HEK293 (cell line): Measurements from ENCODE around the gene GAL3ST1.

Source experiments
- CTCF ChIA-PET: fragments of 350-600 bp; formaldehyde crosslinking; extraction: SDS; loops from one replicate; lab custom pipeline; 2021; ENCODE audit warnings: antibody characterized with exemption; lab: Yijun Ruan, JAX
- POLR2A ChIA-PET: fragments of 300-600 bp; formaldehyde crosslinking; extraction: SDS; loops from one replicate; lab custom pipeline; 2020; ENCODE audit warnings: antibody characterized with exemption, inconsistent platforms; lab: Yijun Ruan, JAX
- H3K27ac ChIP-seq: fragments of 200-500 bp; sonication (Bioruptor generic); 2 replicates; pipeline ENCODE4 v1.5.1; 2014; ENCODE audit warnings: low read depth, low read length, control low read depth, inconsistent platforms; ENCODE audit errors: extremely low read depth
- H3K36me3 ChIP-seq, 2 experiments: fragments of 200-500 bp in 1 of 2; sonication (Bioruptor generic) in 1 of 2; 1 replicate in 1 of 2; 2 replicates in 1 of 2; pipeline ENCODE4 v1.5.1; 2014 to 2017; ENCODE audit warnings: inconsistent platforms in 2 of 2, low read length in 2 of 2; ENCODE audit not compliant: control insufficient read depth in 2 of 2, insufficient read depth in 1 of 2
- H3K4me1 ChIP-seq: fragments of 200-500 bp; sonication (Bioruptor generic); 2 replicates; pipeline ENCODE4 v1.5.1; 2014; ENCODE audit warnings: mild to moderate bottlenecking, low read length, inconsistent platforms; ENCODE audit not compliant: control insufficient read depth, insufficient read depth
- H3K4me3 ChIP-seq: 2 replicates; pipeline ENCODE4 v1.5.1; 2011; ENCODE audit warnings: low read depth, mild to moderate bottlenecking, control low read depth, low read length, moderate library complexity
- H3K9me3 ChIP-seq: fragments of 200-500 bp; sonication (Bioruptor generic); 2 replicates; pipeline ENCODE4 v1.5.1; 2014; ENCODE audit warnings: low read depth, low read length, inconsistent platforms; ENCODE audit not compliant: control insufficient read depth, insufficient read depth
- YY2 ChIP-seq: fragments of 450-650 bp; formaldehyde crosslinking; IDR thresholded peaks from 2 replicates; pipeline ENCODE4 v1.5.1; 2016; ENCODE audit warnings: missing biosample characterization, missing genetic modification characterization
- ZFP69B ChIP-seq: fragments of 450-650 bp; formaldehyde crosslinking; IDR thresholded peaks from 2 replicates; pipeline ENCODE4 v1.5.1; 2016; ENCODE audit warnings: missing biosample characterization, missing genetic modification characterization
- ZNF121 ChIP-seq: fragments of 450-650 bp; formaldehyde crosslinking; IDR thresholded peaks from 2 replicates; pipeline ENCODE4 v1.5.1; 2016; ENCODE audit warnings: missing biosample characterization, missing genetic modification characterization
- ZNF184 ChIP-seq: fragments of 450-650 bp; IDR thresholded peaks from 2 replicates; pipeline ENCODE4 v1.5.1; 2018; ENCODE audit warnings: missing biosample characterization, mild to moderate bottlenecking, missing genetic modification characterization
- ZNF544 ChIP-seq: fragments of 450-650 bp; formaldehyde crosslinking; IDR thresholded peaks from 2 replicates; pipeline ENCODE4 v1.5.0; 2017; ENCODE audit warnings: missing biosample characterization, missing genetic modification characterization
- ZNF549 ChIP-seq: fragments of 450-650 bp; IDR thresholded peaks from 2 replicates; pipeline ENCODE4 v1.5.1; 2018; ENCODE audit warnings: missing biosample characterization, missing genetic modification characterization, mild to moderate bottlenecking, inconsistent platforms, moderate library complexity
- ZNF585B ChIP-seq: fragments of 450-650 bp; formaldehyde crosslinking; IDR thresholded peaks from 2 replicates; pipeline ENCODE4 v1.5.1; 2016; ENCODE audit warnings: missing biosample characterization, missing genetic modification characterization
- ZNF610 ChIP-seq: fragments of 450-650 bp; formaldehyde crosslinking; IDR thresholded peaks from 2 replicates; pipeline ENCODE4 v1.5.1; 2016; ENCODE audit warnings: missing biosample characterization, missing genetic modification characterization, borderline replicate concordance
- ZNF664 ChIP-seq: fragments of 450-650 bp; formaldehyde crosslinking; IDR thresholded peaks from 2 replicates; pipeline ENCODE4 v1.5.1; 2016; ENCODE audit warnings: missing biosample characterization, missing genetic modification characterization
- ZXDB ChIP-seq: fragments of 450-650 bp; formaldehyde crosslinking; IDR thresholded peaks from 2 replicates; pipeline ENCODE4 v1.5.1; 2016; ENCODE audit warnings: missing biosample characterization, missing genetic modification characterization
- TF ChIP-seq, protein P1 (sequence below): fragments of 450-650 bp; formaldehyde crosslinking; IDR thresholded peaks from 2 replicates; pipeline ENCODE4 v1.5.1; 2016; ENCODE audit warnings: missing biosample characterization, missing genetic modification characterization
- TF ChIP-seq, protein P2 (sequence below): fragments of 450-650 bp; formaldehyde crosslinking; IDR thresholded peaks from 2 replicates; pipeline ENCODE4 v1.5.1; 2016; ENCODE audit warnings: missing biosample characterization, missing genetic modification characterization
- TF ChIP-seq, protein P3 (sequence below): fragments of 450-650 bp; formaldehyde crosslinking; IDR thresholded peaks from 2 replicates; pipeline ENCODE4 v1.5.1; 2016; ENCODE audit warnings: missing biosample characterization, missing genetic modification characterization
- TF ChIP-seq, protein P4 (sequence below): fragments of 450-650 bp; formaldehyde crosslinking; conservative IDR thresholded peaks from 2 replicates; pipeline ENCODE4 v1.5.1; 2016; ENCODE audit warnings: low read depth, missing biosample characterization, missing genetic modification characterization
- TF ChIP-seq, protein P5 (sequence below): fragments of 450-650 bp; formaldehyde crosslinking; IDR thresholded peaks from 2 replicates; pipeline ENCODE4 v1.5.1; 2016; ENCODE audit warnings: missing biosample characterization, missing genetic modification characterization
- TF ChIP-seq, protein P6 (sequence below): fragments of 450-650 bp; formaldehyde crosslinking; IDR thresholded peaks from 2 replicates; pipeline ENCODE4 v1.5.1; 2016; ENCODE audit warnings: missing biosample characterization, missing genetic modification characterization
- TF ChIP-seq, protein P7 (sequence below): fragments of 450-650 bp; formaldehyde crosslinking; IDR thresholded peaks from 2 replicates; pipeline ENCODE4 v1.5.1; 2016; ENCODE audit warnings: missing biosample characterization, missing genetic modification characterization

The GAL3ST1 gene

DNA sequence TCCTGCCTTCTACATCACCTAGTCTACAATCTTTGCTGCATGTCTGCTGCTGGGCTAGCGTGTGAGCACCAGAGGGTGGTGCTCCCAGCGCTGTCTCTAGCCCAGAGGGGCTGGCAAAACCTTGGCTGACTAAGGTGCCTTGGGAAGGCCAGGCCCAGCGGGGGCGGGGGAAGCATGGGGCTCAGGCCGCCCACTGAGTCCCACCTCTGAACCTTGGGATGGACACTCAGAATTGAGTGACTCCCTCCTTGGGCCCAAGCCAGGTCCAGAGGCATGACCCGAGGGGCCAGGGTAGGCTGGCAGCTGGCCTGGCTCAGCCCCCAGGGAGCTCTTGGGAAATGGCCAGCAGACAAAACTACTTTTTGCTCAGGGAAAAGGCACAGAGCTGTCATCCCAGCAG, 7.6 kb upstream of the GAL3ST1 start (continued):
- TF ChIP-seq, protein P1, sequence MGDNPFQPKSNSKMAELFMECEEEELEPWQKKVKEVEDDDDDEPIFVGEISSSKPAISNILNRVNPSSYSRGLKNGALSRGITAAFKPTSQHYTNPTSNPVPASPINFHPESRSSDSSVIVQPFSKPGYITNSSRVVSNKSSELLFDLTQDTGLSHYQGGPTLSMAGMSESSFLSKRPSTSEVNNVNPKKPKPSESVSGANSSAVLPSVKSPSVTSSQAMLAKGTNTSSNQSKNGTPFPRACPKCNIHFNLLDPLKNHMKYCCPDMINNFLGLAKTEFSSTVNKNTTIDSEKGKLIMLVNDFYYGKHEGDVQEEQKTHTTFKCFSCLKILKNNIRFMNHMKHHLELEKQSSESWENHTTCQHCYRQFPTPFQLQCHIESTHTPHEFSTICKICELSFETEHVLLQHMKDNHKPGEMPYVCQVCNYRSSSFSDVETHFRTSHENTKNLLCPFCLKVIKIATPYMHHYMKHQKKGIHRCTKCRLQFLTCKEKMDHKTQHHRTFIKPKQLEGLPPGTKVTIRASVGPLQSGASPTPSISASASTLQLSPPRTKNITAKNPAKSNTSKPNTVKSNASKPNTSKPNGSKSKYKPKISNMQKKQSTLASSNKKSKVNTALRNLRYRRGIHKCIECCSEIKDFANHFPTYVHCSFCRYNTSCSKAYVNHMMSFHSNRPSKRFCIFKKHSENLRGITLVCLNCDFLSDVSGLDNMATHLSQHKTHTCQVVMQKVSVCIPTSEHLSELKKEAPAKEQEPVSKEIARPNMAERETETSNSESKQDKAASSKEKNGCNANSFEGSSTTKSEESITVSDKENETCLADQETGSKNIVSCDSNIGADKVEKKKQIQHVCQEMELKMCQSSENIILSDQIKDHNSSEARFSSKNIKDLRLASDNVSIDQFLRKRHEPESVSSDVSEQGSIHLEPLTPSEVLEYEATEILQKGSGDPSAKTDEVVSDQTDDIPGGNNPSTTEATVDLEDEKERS: no peak
- TF ChIP-seq, protein P2, sequence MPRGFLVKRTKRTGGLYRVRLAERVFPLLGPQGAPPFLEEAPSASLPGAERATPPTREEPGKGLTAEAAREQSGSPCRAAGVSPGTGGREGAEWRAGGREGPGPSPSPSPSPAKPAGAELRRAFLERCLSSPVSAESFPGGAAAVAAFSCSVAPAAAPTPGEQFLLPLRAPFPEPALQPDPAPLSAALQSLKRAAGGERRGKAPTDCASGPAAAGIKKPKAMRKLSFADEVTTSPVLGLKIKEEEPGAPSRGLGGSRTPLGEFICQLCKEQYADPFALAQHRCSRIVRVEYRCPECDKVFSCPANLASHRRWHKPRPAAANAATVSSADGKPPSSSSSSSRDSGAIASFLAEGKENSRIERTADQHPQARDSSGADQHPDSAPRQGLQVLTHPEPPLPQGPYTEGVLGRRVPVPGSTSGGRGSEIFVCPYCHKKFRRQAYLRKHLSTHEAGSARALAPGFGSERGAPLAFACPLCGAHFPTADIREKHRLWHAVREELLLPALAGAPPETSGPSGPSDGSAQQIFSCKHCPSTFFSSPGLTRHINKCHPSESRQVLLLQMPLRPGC (tag by site-specific recombination): no peak
- TF ChIP-seq YY2 (no peak), ZNF664 (tag by site-specific recombination) (no peak)

DNA sequence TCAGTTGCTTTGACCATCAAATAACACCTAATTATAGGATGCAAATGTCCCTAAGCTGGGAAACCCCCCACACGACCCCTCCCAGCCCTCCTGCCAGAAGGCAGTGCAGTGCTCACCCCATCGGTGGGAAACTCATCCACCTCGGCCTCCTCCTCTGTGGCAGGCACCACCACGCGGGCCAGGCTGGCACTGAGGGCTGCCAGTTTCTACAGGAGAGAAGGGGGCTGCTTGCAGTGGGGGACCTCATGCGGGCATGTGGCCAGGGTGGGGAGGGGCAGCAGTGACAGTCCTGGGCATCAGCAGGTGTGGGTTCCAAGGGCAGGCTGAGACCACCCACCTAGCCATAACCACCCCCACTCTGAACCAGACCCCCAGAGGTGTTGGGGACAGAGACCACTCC, 6.4 kb upstream of the GAL3ST1 start:
- H3K4me3 ChIP-seq: no peak overlapping the region
- H3K27ac ChIP-seq: no peak overlapping the region
- no peaks in the 10 kb centered on the region for H3K9me3 ChIP-seq
- ChIA-PET POLR2A (interaction anchor here (0.9 kb wide), 1 partner anchor 11 kb away, joined by 3 read pairs; no protein-coding TSS in a partner anchor), CTCF (no interaction called here)
- peaks cover 17 to 99% of the 10 kb centered on the region in 2 experiments for H3K36me3 ChIP-seq
- no peaks in the 10 kb centered on the region for H3K4me1 ChIP-seq
- TF ChIP-seq ZXDB (tag by site-specific recombination) (no peak), ZNF585B (no peak), ZNF610 (no peak)
- TF ChIP-seq, protein P3, sequence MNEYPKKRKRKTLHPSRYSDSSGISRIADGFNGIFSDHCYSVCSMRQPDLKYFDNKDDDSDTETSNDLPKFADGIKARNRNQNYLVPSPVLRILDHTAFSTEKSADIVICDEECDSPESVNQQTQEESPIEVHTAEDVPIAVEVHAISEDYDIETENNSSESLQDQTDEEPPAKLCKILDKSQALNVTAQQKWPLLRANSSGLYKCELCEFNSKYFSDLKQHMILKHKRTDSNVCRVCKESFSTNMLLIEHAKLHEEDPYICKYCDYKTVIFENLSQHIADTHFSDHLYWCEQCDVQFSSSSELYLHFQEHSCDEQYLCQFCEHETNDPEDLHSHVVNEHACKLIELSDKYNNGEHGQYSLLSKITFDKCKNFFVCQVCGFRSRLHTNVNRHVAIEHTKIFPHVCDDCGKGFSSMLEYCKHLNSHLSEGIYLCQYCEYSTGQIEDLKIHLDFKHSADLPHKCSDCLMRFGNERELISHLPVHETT (tag by site-specific recombination): no peak
- TF ChIP-seq, protein P4, sequence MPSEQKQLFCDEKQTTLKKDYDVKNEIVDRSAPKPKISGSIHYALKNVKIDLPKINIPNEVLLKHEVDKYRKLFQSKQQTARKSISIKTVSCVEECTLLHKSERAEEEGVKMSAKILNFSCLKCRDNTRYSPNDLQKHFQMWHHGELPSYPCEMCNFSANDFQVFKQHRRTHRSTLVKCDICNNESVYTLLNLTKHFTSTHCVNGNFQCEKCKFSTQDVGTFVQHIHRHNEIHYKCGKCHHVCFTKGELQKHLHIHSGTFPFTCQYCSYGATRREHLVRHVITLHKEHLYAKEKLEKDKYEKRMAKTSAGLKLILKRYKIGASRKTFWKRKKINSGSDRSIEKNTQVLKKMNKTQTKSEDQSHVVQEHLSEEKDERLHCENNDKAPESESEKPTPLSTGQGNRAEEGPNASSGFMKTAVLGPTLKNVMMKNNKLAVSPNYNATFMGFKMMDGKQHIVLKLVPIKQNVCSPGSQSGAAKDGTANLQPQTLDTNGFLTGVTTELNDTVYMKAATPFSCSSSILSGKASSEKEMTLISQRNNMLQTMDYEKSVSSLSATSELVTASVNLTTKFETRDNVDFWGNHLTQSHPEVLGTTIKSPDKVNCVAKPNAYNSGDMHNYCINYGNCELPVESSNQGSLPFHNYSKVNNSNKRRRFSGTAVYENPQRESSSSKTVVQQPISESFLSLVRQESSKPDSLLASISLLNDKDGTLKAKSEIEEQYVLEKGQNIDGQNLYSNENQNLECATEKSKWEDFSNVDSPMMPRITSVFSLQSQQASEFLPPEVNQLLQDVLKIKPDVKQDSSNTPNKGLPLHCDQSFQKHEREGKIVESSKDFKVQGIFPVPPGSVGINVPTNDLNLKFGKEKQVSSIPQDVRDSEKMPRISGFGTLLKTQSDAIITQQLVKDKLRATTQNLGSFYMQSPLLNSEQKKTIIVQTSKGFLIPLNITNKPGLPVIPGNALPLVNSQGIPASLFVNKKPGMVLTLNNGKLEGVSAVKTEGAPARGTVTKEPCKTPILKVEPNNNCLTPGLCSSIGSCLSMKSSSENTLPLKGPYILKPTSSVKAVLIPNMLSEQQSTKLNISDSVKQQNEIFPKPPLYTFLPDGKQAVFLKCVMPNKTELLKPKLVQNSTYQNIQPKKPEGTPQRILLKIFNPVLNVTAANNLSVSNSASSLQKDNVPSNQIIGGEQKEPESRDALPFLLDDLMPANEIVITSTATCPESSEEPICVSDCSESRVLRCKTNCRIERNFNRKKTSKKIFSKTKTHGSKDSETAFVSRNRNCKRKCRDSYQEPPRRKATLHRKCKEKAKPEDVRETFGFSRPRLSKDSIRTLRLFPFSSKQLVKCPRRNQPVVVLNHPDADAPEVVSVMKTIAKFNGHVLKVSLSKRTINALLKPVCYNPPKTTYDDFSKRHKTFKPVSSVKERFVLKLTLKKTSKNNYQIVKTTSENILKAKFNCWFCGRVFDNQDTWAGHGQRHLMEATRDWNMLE (tag by site-specific recombination): no peak

DNA sequence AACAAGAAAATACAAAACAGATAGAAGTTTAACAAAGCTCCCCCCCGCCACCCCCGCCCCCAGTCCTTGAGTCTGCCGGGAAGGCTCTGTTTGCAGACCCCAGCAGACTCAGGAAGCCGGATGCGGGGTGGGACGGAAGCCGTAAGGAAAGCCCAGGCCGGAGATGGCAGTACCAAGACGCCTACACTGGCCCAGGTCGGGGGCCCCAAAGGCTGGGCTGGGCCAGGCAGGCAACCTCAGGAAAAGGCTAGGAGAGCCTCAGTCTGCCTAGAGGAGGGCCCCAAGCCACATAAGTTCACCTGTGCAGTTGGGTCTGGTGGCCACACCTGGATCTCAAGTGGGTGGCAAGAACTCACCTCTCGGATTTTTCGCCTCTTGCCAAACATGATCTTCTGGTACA, 4.0 kb upstream of the GAL3ST1 start:
- CTCF ChIA-PET: interaction anchor here (0.6 to 1.0 kb wide), 2 partner anchors 29 to 1035 kb away, joined by 3 read pairs; no protein-coding TSS in a partner anchor
- H3K27ac ChIP-seq: no peak overlapping the region
- peaks cover 15 to 87% of the 10 kb centered on the region in 2 experiments for H3K36me3 ChIP-seq
- no peak overlapping the region for H3K4me3 ChIP-seq
- H3K4me1 ChIP-seq: no peaks in the 10 kb centered on the region; the same call in 1 of the 2 replicates
- no peaks in the 10 kb centered on the region for H3K9me3 ChIP-seq
- POLR2A ChIA-PET: no interaction called here
- TF ChIP-seq, protein P5, sequence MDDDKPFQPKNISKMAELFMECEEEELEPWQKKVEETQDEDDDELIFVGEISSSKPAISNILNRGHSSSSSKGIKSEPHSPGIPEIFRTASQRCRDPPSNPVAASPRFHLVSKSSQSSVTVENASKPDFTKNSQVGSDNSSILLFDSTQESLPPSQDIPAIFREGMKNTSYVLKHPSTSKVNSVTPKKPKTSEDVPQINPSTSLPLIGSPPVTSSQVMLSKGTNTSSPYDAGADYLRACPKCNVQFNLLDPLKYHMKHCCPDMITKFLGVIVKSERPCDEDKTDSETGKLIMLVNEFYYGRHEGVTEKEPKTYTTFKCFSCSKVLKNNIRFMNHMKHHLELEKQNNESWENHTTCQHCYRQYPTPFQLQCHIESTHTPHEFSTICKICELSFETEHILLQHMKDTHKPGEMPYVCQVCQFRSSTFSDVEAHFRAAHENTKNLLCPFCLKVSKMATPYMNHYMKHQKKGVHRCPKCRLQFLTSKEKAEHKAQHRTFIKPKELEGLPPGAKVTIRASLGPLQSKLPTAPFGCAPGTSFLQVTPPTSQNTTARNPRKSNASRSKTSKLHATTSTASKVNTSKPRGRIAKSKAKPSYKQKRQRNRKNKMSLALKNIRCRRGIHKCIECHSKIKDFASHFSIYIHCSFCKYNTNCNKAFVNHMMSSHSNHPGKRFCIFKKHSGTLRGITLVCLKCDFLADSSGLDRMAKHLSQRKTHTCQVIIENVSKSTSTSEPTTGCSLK (tag by site-specific recombination): no peak
- TF ChIP-seq ZNF121 (no peak), ZNF184 (no peak), ZFP69B (tag by site-specific recombination) (no peak), ZNF549 (tag by site-specific recombination) (no peak), ZNF544 (no peak)
- TF ChIP-seq, protein P6, sequence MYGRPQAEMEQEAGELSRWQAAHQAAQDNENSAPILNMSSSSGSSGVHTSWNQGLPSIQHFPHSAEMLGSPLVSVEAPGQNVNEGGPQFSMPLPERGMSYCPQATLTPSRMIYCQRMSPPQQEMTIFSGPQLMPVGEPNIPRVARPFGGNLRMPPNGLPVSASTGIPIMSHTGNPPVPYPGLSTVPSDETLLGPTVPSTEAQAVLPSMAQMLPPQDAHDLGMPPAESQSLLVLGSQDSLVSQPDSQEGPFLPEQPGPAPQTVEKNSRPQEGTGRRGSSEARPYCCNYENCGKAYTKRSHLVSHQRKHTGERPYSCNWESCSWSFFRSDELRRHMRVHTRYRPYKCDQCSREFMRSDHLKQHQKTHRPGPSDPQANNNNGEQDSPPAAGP (tag by site-specific recombination): no peak
- TF ChIP-seq, protein P7, sequence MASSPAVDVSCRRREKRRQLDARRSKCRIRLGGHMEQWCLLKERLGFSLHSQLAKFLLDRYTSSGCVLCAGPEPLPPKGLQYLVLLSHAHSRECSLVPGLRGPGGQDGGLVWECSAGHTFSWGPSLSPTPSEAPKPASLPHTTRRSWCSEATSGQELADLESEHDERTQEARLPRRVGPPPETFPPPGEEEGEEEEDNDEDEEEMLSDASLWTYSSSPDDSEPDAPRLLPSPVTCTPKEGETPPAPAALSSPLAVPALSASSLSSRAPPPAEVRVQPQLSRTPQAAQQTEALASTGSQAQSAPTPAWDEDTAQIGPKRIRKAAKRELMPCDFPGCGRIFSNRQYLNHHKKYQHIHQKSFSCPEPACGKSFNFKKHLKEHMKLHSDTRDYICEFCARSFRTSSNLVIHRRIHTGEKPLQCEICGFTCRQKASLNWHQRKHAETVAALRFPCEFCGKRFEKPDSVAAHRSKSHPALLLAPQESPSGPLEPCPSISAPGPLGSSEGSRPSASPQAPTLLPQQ: no peak
